Measurements from ENCODE around the gene ALK.

DNA sequence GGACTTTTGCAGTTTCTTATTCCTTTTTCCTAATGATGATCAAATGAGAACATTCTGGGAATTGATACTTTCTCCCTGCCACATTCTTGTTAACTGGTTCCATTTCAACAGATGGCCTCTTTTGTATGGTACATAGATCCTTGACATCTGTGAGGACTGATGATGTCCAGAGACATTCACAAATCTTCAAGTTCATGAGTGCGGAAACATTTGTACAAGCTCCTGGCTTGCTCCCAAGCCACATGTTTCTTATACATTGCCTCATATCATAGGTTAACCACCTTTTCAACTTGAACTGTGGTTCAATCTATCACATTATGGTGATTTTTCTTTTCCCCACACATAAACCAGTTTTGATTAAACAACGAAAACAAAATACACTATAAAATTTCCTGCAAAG, 538.9 kb downstream of the ALK start:
- TF ChIP-seq YY1 (IDR thresholded peaks at IDR 0.05; ENCODE audit: insufficient read depth, insufficient read length) (no peak), ZNF274 (IDR thresholded peaks at IDR 0.05; ENCODE audit: low read depth, low read length) (no peak)

Measured in NT2/D1 (cell line).